DND-41 (cell line): Measurements from ENCODE around the gene INO80E.
"Not testable (repeated sequence)": the region's sequence is repeated elsewhere in the genome, so short reads cannot be mapped to it uniquely, and the experiment has no call there.

Experiments used
- ATAC-seq: fragments of 200-7000 bp; cut with Tn5 transposase; 3 replicates; pipeline ENCODE4 v1.9.1; 2021; ENCODE audit warnings: low read depth; ENCODE audit not compliant: insufficient read depth
- DNase-seq: peaks from one replicate; pipeline ENCODE4 v3.0.0-alpha.2; 2020
- H2AFZ ChIP-seq: 2 replicates; pipeline ENCODE4 v1.6.0; 2012; ENCODE audit warnings: low read depth, low read length
- H3K27ac ChIP-seq: 2 replicates; pipeline ENCODE4 v1.5.1; 2012; ENCODE audit warnings: low read length, inconsistent platforms
- H3K27me3 ChIP-seq: fragments of 200-600 bp; sonication (generic); 2 replicates; pipeline ENCODE4 v1.6.0; 2012; ENCODE audit warnings: low read length, mild to moderate bottlenecking, inconsistent platforms; ENCODE audit not compliant: insufficient read depth, poor library complexity
- H3K36me3 ChIP-seq: 2 replicates; pipeline ENCODE4 v1.5.1; 2012; ENCODE audit warnings: low read length, inconsistent platforms; ENCODE audit not compliant: insufficient read depth
- H3K4me1 ChIP-seq: 2 replicates; pipeline ENCODE4 v1.5.1; 2012; ENCODE audit warnings: mild to moderate bottlenecking, low read length; ENCODE audit not compliant: insufficient read depth
- H3K4me2 ChIP-seq: 2 replicates; pipeline ENCODE4 v1.6.0; 2012; ENCODE audit warnings: mild to moderate bottlenecking, moderate library complexity, low read length, inconsistent platforms; ENCODE audit not compliant: insufficient read depth
- H3K4me3 ChIP-seq, 2 experiments: fragments of 200-600 bp in 1 of 2; shearing (Covaris generic) in 1 of 2; 2 replicates each; pipeline ENCODE4 v1.5.1; 2012 to 2016; ENCODE audit warnings: inconsistent platforms in 2 of 2, low read length in 2 of 2, mild to moderate bottlenecking in 2 of 2, low read depth in 1 of 2, moderate library complexity in 1 of 2
- H3K79me2 ChIP-seq: 2 replicates; pipeline ENCODE4 v1.6.0; 2012; ENCODE audit warnings: low read length, inconsistent platforms; ENCODE audit not compliant: insufficient read depth
- H3K9ac ChIP-seq: 2 replicates; pipeline ENCODE4 v1.6.0; 2012; ENCODE audit warnings: low read depth, mild to moderate bottlenecking, inconsistent platforms, low read length, moderate library complexity
- H3K9me3 ChIP-seq: 2 replicates; pipeline ENCODE4 v1.5.1; 2012; ENCODE audit warnings: low read length, moderate library complexity, mild to moderate bottlenecking, inconsistent platforms; ENCODE audit not compliant: insufficient read depth, severe bottlenecking
- H4K20me1 ChIP-seq: 2 replicates; pipeline ENCODE4 v1.6.0; 2012; ENCODE audit warnings: low read length; ENCODE audit not compliant: insufficient read depth
- EZH2 ChIP-seq: IDR thresholded peaks from 3 replicates; pipeline ENCODE4 v1.6.1; 2012; ENCODE audit warnings: borderline replicate concordance, low read depth, mild to moderate bottlenecking, moderate library complexity, low read length, inconsistent platforms; ENCODE audit not compliant: severe bottlenecking
- TF ChIP-seq, protein P1 (sequence below): IDR thresholded peaks from 2 replicates; pipeline ENCODE4 v1.5.1; 2012; ENCODE audit warnings: borderline replicate concordance, low read length, moderate library complexity, mild to moderate bottlenecking; ENCODE audit not compliant: poor library complexity, severe bottlenecking; ENCODE audit errors: extremely low read depth

Gene INO80E

DNA sequence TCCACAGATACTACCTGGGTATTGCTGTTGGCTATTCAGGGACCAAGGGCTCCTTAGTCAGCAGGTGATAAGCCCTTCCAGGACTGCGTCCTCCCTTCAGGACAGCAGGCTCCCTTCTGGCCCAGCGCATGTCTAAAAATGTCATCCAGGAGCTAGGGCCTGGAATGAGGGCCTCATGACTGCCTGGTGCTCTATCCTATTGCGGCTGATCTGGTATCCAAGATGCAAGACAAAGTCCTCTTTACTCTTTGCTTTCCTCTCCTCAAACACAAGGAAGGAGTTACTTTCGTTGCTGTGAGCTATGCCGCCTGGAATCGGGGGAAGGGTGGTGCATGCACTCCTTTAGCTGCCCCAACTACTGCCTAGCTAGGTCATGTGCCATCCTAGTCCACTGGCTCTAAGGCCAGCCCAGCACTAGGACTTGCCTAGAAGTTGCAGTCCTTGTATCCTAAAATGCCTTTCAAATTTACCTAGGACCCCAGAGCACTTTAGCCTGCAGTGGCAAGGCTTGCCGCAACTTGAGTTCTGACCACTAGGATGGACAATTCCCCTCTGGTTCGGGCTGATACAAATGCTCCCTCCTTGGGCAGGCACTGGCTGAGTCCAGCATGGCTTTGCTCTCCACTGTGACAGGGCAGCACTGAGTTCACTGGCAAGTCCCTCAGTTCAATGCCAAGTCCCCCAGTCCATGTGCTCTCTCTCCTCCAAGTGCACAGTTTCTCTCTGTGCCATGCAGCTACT, 44.2 kb upstream of the INO80E start:
- H3K4me3 ChIP-seq = no peak overlapping the region
- DNase-seq (no peak), ATAC-seq (no peak)
- H4K20me1 ChIP-seq = no peaks in the 10 kb centered on the region
- H3K27ac ChIP-seq = no peak overlapping the region
- no peaks in the 10 kb centered on the region for H3K9me3 ChIP-seq
- H2AFZ ChIP-seq = no peak overlapping the region
- no peaks in the 10 kb centered on the region for H3K79me2 ChIP-seq
- no peaks in the 10 kb centered on the region for H3K36me3 ChIP-seq
- no peak overlapping the region for H3K4me2 ChIP-seq
- no peaks in the 10 kb centered on the region for H3K27me3 ChIP-seq
- H3K4me1 ChIP-seq = no peaks in the 10 kb centered on the region
- no peak overlapping the region for H3K9ac ChIP-seq
- no peak for TF ChIP-seq EZH2
- TF ChIP-seq, protein P1, sequence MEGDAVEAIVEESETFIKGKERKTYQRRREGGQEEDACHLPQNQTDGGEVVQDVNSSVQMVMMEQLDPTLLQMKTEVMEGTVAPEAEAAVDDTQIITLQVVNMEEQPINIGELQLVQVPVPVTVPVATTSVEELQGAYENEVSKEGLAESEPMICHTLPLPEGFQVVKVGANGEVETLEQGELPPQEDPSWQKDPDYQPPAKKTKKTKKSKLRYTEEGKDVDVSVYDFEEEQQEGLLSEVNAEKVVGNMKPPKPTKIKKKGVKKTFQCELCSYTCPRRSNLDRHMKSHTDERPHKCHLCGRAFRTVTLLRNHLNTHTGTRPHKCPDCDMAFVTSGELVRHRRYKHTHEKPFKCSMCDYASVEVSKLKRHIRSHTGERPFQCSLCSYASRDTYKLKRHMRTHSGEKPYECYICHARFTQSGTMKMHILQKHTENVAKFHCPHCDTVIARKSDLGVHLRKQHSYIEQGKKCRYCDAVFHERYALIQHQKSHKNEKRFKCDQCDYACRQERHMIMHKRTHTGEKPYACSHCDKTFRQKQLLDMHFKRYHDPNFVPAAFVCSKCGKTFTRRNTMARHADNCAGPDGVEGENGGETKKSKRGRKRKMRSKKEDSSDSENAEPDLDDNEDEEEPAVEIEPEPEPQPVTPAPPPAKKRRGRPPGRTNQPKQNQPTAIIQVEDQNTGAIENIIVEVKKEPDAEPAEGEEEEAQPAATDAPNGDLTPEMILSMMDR = no peak

DNA sequence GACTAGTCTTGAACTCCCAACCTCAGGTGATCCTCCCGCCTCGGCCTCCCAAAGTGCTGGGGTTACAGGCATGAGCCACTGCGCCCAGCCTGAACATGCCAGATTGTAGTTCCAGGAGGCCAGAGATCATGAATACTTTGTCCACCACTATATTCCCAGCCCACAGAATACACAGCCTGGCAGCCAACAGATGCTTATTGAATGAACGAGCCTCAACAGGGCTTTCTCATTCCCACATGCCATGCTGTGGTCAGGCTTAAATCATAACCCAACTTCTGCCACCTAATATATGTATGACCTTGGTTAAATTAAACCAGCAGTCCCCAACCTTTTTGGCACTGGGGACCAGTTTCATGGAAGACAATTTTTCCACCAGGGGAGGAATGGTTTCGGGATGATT, 37.3 kb upstream of the INO80E start:
- no peak for ATAC-seq
- no peak overlapping the region for H3K9ac ChIP-seq
- H3K4me1 ChIP-seq = peaks cover 21% of the 10 kb centered on the region
- H3K4me3 ChIP-seq = no peak overlapping the region
- no peak overlapping the region for H3K4me2 ChIP-seq
- H2AFZ ChIP-seq = no peak overlapping the region
- H3K79me2 ChIP-seq = peaks cover 8% of the 10 kb centered on the region
- TF ChIP-seq, protein P1 = no peak
- no peak for TF ChIP-seq EZH2
- H3K27ac ChIP-seq = no peak overlapping the region
- H3K36me3 ChIP-seq = no peaks in the 10 kb centered on the region
- no peaks in the 10 kb centered on the region for H3K27me3 ChIP-seq
- H3K9me3 ChIP-seq = no peaks in the 10 kb centered on the region
- H4K20me1 ChIP-seq = no peaks in the 10 kb centered on the region
- no peak for DNase-seq

DNA sequence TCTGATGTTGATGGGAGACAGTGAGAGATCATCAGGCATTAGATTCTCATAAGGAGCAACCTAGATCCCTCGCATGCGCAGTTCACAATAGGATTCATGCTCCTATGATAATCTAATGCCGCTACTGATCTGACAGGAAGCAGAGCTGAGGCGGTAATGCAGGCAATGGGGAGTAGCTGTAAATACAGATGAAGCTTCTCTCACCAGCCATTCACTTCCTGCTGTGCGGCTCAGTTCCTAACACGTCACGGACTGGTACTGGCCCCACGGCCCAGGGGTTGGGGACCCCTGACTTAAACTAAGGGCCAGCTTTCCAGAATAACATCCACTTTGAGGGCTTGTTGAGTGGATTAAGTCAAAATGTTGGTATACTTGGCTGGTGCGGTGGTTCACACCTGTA, 36.7 kb upstream of the INO80E start:
- no peaks in the 10 kb centered on the region for H3K9me3 ChIP-seq
- DNase-seq (no peak), ATAC-seq (no peak)
- no peak overlapping the region for H3K4me2 ChIP-seq
- no peak overlapping the region for H3K4me3 ChIP-seq
- no peak overlapping the region for H3K9ac ChIP-seq
- peaks cover 21% of the 10 kb centered on the region for H3K4me1 ChIP-seq
- H3K27me3 ChIP-seq = no peaks in the 10 kb centered on the region
- no peak overlapping the region for H3K27ac ChIP-seq
- peaks cover 8% of the 10 kb centered on the region for H3K79me2 ChIP-seq
- no peak for TF ChIP-seq EZH2
- TF ChIP-seq, protein P1 = no peak
- no peak overlapping the region for H2AFZ ChIP-seq
- no peaks in the 10 kb centered on the region for H4K20me1 ChIP-seq
- H3K36me3 ChIP-seq = no peaks in the 10 kb centered on the region

DNA sequence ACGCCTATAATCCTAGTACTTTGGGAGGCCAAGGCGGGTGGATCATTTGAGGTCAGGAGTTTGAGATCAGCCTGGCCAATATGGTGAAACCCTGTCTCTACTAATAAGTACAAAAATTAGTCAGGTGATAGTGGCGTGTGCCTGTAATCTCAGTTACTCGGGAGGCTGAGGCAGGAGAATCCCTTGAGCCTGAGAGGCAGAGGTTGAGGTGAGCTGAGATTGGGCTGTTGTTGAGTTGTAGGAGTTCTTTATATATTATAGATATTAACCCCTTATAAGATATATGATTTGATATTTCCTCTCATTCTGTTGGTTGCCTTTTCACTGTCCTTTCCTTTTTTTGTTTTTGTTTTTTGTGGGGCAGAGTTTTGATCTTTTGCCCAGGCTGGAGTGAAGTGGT, 36.2 kb upstream of the INO80E start:
- not testable (repeated sequence) for DNase-seq, H3K27ac ChIP-seq, H3K9me3 ChIP-seq, ATAC-seq, H3K79me2 ChIP-seq, H3K9ac ChIP-seq, H4K20me1 ChIP-seq, H3K36me3 ChIP-seq, H3K4me3 ChIP-seq, H3K27me3 ChIP-seq, H3K4me2 ChIP-seq, H2AFZ ChIP-seq
- H3K4me1 ChIP-seq = peaks cover 21% of the 10 kb centered on the region
